GM12878 (cell line): ENCODE data around the gene HS3ST3B1. TPM values are rescaled to one million over a fixed set of nuclear protein-coding genes. Genes with fewer than 3 reads are reported as not detected.
A peak's percentile ranks its signal among the peaks of the same experiment; 100 is the strongest.

ENCODE experiments used
- ATAC-seq: fragments of 200-7000 bp; cut with Tn5 transposase; 3 replicates; pipeline ENCODE4 v1.9.1; 2020; ENCODE audit warnings: mild to moderate bottlenecking, moderate library complexity
- BruUV-seq: library from RNA; stranded (reverse); fragments of 400-500 nt; replicated peaks from 2 replicates; lab custom pipeline; 2021; lab: Mats Ljungman, UMichigan
- CTCF ChIA-PET: fragments of 300-600 bp; sonication (Branson Sonifier 250); formaldehyde crosslinking; extraction: SDS; loops from one replicate; lab custom pipeline; 2021; ENCODE audit warnings: inconsistent platforms; lab: Yijun Ruan, JAX
- POLR2A ChIA-PET: fragments of 350-600 bp; formaldehyde crosslinking; extraction: SDS; loops from one replicate; lab custom pipeline; 2021; ENCODE audit warnings: inconsistent platforms; lab: Charles Lee
- RAD21 ChIA-PET: fragments of 300-600 bp; sonication (Branson Sonifier 250); formaldehyde crosslinking; loops from one replicate; lab custom pipeline; 2023; ENCODE audit warnings: antibody characterized with exemption; ENCODE audit not compliant: unreplicated experiment; lab: Charles Lee
- SMC1A ChIA-PET: fragments of 300-600 bp; sonication (Branson Sonifier 250); formaldehyde crosslinking; loops from one replicate; lab custom pipeline; 2023; ENCODE audit not compliant: unreplicated experiment, uncharacterized antibody; lab: Charles Lee
- DNase-seq: peaks from one replicate; pipeline ENCODE4 v3.0.0-alpha.2; 2011; ENCODE audit warnings: low read depth, low spot score
- FAIRE-seq: peaks from 3 replicates; lab custom pipeline; 2011; peaks lifted over from hg19 to GRCh38; lab: Jason Lieb, UNC
- H2AFZ ChIP-seq: 2 replicates; pipeline ENCODE4 v1.6.0; 2011; ENCODE audit warnings: low read depth, low read length, control low read depth; ENCODE audit not compliant: control insufficient read depth
- H3K27ac ChIP-seq: 2 replicates; pipeline ENCODE4 v1.5.1; 2011; ENCODE audit warnings: control low read depth; ENCODE audit not compliant: control insufficient read depth, insufficient read depth
- H3K27me3 ChIP-seq, 2 experiments: replicated peaks in 1 of 2; 2 replicates each; pipeline versions ENCODE4 v1.6.0 to v1.6.1; 2011; ENCODE audit warnings: low read length in 1 of 2; ENCODE audit not compliant: control insufficient read depth in 2 of 2, insufficient read depth in 2 of 2
- H3K36me3 ChIP-seq, 2 experiments: 2 replicates each; pipeline ENCODE4 v1.5.1; 2011; ENCODE audit warnings: low read length in 1 of 2; ENCODE audit not compliant: control insufficient read depth in 2 of 2, insufficient read depth in 2 of 2
- H3K4me1 ChIP-seq: 2 replicates; pipeline ENCODE4 v1.6.1; 2011; ENCODE audit warnings: mild to moderate bottlenecking, low read length, moderate library complexity, mixed read lengths; ENCODE audit not compliant: control insufficient read depth, insufficient read depth
- H3K4me2 ChIP-seq: 2 replicates; pipeline ENCODE4 v1.6.0; 2011; ENCODE audit warnings: control low read depth; ENCODE audit not compliant: control insufficient read depth, insufficient read depth
- H3K4me3 ChIP-seq: fragments of 200-600 bp; sonication (generic); 2 replicates; pipeline ENCODE4 v1.5.1; 2016
- H3K79me2 ChIP-seq: 2 replicates; pipeline ENCODE4 v1.6.0; 2011; ENCODE audit warnings: low read length; ENCODE audit not compliant: control insufficient read depth, insufficient read depth
- H3K9ac ChIP-seq: 2 replicates; pipeline ENCODE4 v1.8.0; 2011; ENCODE audit warnings: low read length, control low read depth, mixed read lengths; ENCODE audit not compliant: control insufficient read depth, insufficient read depth
- H3K9me3 ChIP-seq: replicated peaks from 3 replicates; pipeline ENCODE4 v1.5.1; 2011; ENCODE audit warnings: mild to moderate bottlenecking, low read length; ENCODE audit not compliant: control insufficient read depth, insufficient read depth
- H4K20me1 ChIP-seq: 2 replicates; pipeline ENCODE4 v1.6.0; 2011; ENCODE audit not compliant: control insufficient read depth, insufficient read depth
- EP300 ChIP-seq, 2 experiments: fragments of 150-350 bp in 1 of 2; IDR thresholded peaks; 2 replicates each; pipeline ENCODE4 v1.6.1; 2011 to 2012; ENCODE audit warnings: low read depth in 2 of 2, low read length in 2 of 2, borderline replicate concordance in 1 of 2, improper control_type of control experiment in 1 of 2, inconsistent platforms in 1 of 2; ENCODE audit not compliant: control insufficient read depth in 1 of 2
- FOXM1 ChIP-seq: IDR thresholded peaks from 2 replicates; pipeline ENCODE4 v1.6.1; 2012; ENCODE audit warnings: low read depth, mild to moderate bottlenecking, inconsistent platforms, low read length, moderate library complexity
- KDM1A ChIP-seq: fragments of 200-600 bp; sonication (generic); IDR thresholded peaks from 2 replicates; pipeline ENCODE4 v1.6.1; 2016; ENCODE audit warnings: borderline replicate concordance
- WGBS: methylation state at CpG from one replicate; pipeline ENCODE4 v1.1.6; 2016; ENCODE audit warnings: low lambda C conversion rate; ENCODE audit not compliant: insufficient replicate concordance, insufficient coverage; ENCODE audit errors: missing lambda C conversion rate; 5-methylcytosine and 5-hydroxymethylcytosine counted together
- in situ Hi-C: fragments of 300-500 bp; cut with MboI; formaldehyde crosslinking; loops from 9 replicates; pipeline ENCODE4 v1.14.3; 2018; ENCODE audit warnings: mixed read lengths
- intact Hi-C: fragments of 100-400 bp; cut with micrococcal nuclease; formaldehyde crosslinking; loops from one replicate; pipeline ENCODE4 v1.14.2; 2022; ENCODE audit not compliant: unreplicated experiment
- polyA plus RNA-seq, 11 experiments: library from polyadenylated mRNA; depleted of rRNA in 4 of 11; unstranded in 6 of 11; stranded (reverse) in 5 of 11; fragments of >200 nt; fragmentation: Nextera tagmentation in 4 of 11; fragmentation: Illumina TruSeq in 1 of 11; extraction: Ambion mirVana in 4 of 11; extraction: Trizol in 1 of 11; gene quantifications; 1 replicate in 1 of 11; 2 replicates in 10 of 11; pipeline versions ENCODE4 v1.2.1 to v1.2.3, GENCODE V29; 2011 to 2016; ENCODE audit warnings: inconsistent platforms in 2 of 11, missing spikeins in 2 of 11, low read depth in 1 of 11
- total RNA-seq, 4 experiments: library from RNA; depleted of rRNA in 3 of 4; stranded (reverse); fragments of >200 nt in 3 of 4; fragmentation: Illumina TruSeq in 1 of 4; extraction: Trizol in 1 of 4; gene quantifications; 2 replicates each; pipeline versions ENCODE4 v1.2.1 to v1.2.3, GENCODE V29; 2013 to 2021
- TF ChIP-seq, protein P1 (sequence below): fragments of 450-650 bp; conservative IDR thresholded peaks from 2 replicates; pipeline ENCODE4 v1.6.1; 2017; ENCODE audit warnings: mild to moderate bottlenecking, moderate library complexity
- TF ChIP-seq, protein P2 (sequence below): IDR thresholded peaks from 2 replicates; pipeline ENCODE4 v1.6.1; 2011; ENCODE audit warnings: borderline replicate concordance, low read depth, mild to moderate bottlenecking, moderate library complexity, mixed read lengths, low read length; ENCODE audit not compliant: insufficient read depth; ENCODE audit errors: extremely low read length

HS3ST3B1 gene
- total and polyA plus RNA-seq, 10 of the 15 experiments (the other 5 are each of a cell fraction or from before 2014, with no cell fraction given) = 0.03 to 0.14 (median 0.06) TPM; not detected in 3

DNA sequence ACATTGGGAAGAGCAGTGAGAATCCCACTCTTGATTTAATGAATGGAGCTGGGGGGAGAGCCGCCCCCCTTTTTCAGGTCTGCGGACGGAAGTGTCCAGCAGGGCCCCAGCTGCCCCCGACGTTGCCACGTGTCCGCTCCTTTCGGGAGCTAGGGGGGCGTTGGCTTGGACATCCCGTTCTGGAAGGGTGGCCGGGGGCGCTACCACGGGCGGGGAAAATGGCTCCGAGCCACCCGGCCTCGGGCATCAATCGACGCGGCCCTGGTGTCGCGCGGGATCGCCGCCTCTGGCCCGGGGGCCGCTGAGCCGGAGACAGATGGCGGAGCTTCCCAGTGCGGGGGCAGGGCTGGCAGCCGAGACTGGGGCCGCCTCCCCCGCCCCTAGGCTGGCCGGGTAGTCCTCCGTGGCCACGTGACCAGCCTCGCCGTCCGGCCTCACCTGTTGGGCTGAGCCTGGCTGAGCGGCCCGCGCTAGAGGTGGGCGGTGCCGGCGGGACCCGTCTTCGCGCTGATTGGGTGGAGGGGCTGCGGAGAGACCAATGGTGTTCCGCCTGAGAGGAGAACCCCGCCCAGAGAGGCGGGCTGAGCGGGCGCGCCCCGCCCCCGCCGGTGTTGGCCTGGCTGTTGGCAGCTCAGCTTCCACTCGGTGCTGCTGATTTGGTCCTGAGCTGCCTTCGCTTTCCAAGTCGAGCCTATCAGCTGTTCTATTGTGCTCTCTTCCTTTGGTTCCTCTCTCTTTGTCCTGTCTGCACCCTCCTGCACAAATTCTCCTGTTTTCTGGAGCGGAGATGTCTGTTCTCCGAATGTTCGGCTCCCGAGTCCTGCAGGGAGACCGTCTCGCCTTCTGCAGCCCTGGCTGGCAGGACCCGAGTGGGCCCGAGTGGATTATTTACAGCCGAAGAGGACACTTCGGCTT is 8.3 kb downstream of the HS3ST3B1 start:
- H3K36me3 ChIP-seq = no peaks in the 10 kb centered on the region
- no peak overlapping the region for H3K4me3 ChIP-seq
- intact Hi-C loops = no loop called here
- TF ChIP-seq KDM1A (no peak), EP300 (IDR thresholded peaks at IDR 0.05; ENCODE audit: borderline replicate concordance in 1 of 2, control insufficient read depth in 1 of 2, low read depth in 2 of 2, low read length in 2 of 2) (no peak), FOXM1 (no peak)
- TF ChIP-seq, protein P1, sequence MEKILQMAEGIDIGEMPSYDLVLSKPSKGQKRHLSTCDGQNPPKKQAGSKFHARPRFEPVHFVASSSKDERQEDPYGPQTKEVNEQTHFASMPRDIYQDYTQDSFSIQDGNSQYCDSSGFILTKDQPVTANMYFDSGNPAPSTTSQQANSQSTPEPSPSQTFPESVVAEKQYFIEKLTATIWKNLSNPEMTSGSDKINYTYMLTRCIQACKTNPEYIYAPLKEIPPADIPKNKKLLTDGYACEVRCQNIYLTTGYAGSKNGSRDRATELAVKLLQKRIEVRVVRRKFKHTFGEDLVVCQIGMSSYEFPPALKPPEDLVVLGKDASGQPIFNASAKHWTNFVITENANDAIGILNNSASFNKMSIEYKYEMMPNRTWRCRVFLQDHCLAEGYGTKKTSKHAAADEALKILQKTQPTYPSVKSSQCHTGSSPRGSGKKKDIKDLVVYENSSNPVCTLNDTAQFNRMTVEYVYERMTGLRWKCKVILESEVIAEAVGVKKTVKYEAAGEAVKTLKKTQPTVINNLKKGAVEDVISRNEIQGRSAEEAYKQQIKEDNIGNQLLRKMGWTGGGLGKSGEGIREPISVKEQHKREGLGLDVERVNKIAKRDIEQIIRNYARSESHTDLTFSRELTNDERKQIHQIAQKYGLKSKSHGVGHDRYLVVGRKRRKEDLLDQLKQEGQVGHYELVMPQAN = no peak
- TF ChIP-seq, protein P2, sequence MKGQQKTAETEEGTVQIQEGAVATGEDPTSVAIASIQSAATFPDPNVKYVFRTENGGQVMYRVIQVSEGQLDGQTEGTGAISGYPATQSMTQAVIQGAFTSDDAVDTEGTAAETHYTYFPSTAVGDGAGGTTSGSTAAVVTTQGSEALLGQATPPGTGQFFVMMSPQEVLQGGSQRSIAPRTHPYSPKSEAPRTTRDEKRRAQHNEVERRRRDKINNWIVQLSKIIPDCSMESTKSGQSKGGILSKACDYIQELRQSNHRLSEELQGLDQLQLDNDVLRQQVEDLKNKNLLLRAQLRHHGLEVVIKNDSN = peak; percentile 41
- FAIRE-seq = no peak
- 54% methylated on average over 71 of the region's 71 CpGs for WGBS
- no peaks in the 10 kb centered on the region; the same call in 2 of the 3 replicates for H3K9me3 ChIP-seq
- CTCF ChIA-PET = no interaction called here
- POLR2A ChIA-PET = no interaction called here
- no peak for DNase-seq
- RAD21 ChIA-PET = no interaction called here
- H3K4me1 ChIP-seq = no peaks in the 10 kb centered on the region
- no peak overlapping the region for H3K27ac ChIP-seq
- no peaks in the 10 kb centered on the region for H3K79me2 ChIP-seq
- H2AFZ ChIP-seq = no peak overlapping the region
- no peak overlapping the region; the same call in 1 of the 2 replicates for H3K4me2 ChIP-seq
- 0 out of 4 replicates have a peak, but pooled peaks cover 0 to 2% of the 10 kb centered on the region in 2 experiments for H3K27me3 ChIP-seq
- no TSS peak for BruUV-seq
- in situ Hi-C loops = no loop called here
- H4K20me1 ChIP-seq = no peaks in the 10 kb centered on the region
- no peak for ATAC-seq
- SMC1A ChIA-PET = no interaction called here
- H3K9ac ChIP-seq = no peak overlapping the region
